Frontal cortex (tissue), 4 donors: Measurements from ENCODE around the gene NBDY. TPM values are rescaled to one million over a fixed set of nuclear protein-coding genes. Genes with fewer than 3 reads are reported as not detected.
A peak's percentile ranks its signal among the peaks of the same experiment; 100 is the strongest.
"Not testable (repeated sequence)": the region's sequence is repeated elsewhere in the genome, so short reads cannot be mapped to it uniquely, and the experiment has no call there.

Experiments
- DNase-seq, 2 donors: peaks; one replicate each; pipeline ENCODE4 v3.0.0; 2012; ENCODE audit warnings: low spot score in 2 of 2
- FAIRE-seq: peaks from 2 replicates; lab custom pipeline; 2012; peaks lifted over from hg19 to GRCh38; lab: Jason Lieb, UNC
- total RNA-seq: library from RNA; depleted of rRNA; stranded (reverse); fragments of >200 nt; gene quantifications from one replicate; pipeline ENCODE4 v1.2.3, GENCODE V29; 2014
- donor health status: control.
- donor health status: control.
- donor health status: control.

Gene NBDY
- total RNA-seq, 1 donor from 2014 or later, result 8.6 TPM

DNA sequence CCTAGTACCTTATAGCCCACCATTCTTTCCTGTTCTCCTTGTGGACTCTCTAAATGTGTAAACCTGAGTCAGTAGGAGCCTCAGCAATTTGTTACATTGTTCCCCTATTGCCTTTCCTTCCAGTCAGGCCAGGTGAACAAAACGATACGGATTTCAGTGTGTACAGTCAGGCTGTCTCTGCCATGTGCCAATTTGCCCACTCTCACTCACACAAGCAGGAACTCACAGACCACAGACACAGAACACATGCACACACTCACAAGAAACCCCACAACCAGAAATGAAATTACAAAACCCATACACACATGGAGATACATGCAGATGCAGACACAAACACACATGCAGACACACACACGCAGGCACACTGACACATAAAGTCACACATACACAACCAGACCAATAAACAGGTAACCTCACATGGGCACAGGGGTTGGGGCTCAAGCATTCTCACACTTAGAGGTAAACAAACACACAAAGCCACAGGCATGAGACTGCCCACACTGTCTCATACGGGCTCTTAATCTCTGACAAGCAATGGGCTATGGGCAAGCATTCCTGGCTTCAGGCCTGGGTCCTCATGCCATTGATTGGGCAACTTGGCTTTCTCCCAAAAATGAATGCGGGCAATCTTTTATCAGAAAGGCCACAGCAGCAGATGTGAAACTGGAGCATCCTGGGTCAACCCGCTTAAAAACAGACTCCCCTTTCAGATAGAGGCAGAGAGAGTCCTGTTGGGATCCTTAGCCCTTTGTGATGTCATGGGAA, 68.7 kb downstream of the NBDY start:
- DNase-seq (no peak), FAIRE-seq (no peak)

DNA sequence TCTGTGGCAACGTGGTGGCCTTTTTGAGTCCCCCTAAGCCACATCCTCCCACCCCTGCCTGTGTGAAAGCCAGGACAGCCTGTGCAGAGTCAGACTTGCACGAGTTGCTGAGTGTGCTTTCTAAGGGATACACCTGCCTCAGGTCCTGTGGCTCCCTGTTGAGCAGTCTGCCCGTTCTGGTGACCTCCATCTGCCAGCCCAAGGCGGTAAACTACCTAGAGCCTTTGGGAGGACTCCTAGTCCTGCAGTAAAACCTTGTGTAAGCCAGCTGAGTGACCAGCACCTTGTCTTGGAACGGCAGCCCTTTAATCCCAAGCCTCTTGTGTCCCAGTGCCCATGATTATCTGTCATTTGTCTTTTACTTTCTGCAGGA, 69.3 kb downstream of the NBDY start:
- FAIRE-seq (no peak), DNase-seq (no peak)

DNA sequence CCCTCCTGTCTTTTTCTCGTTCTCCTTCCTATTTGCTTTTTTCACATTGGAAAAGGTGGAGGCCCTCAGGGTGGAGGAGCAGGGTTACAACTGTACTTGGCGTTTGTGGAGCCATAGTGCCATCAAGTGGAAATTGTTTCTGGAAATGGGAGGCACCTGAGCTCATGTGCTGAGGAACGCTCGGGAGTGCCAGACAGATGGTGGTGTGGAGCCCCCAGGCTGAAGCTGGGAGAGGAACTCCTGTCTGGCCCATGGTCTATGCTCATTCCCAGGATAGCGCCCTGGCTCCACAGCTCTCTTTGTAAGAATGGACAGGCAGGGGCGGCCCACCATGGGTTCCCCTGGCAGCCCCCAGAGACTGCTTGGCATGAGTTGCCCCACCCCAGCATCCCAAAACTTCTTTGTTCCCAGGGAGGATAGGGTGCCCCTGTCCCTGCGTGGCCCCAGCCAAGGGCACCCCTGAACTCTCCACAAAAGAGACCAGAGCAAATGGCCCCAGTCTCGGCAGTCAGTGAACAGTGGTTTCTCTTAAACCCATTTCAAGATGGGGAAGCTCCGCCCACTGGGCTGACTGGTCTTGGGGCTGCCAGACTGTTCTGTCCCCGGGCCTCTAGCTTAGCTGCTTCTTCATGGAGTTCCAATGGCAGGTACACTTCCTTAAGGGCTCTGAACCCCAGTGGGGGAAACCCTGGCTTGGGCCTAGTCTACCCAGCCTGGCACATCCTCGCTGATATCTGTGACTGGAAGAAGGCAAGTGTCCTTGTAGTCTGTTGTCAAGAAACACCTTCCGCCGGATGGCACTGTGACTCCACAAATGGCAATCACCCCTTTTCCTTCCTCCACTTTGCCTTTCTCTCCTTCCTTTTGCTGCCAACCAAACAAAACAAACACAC, 70.1 kb downstream of the NBDY start:
- DNase-seq, result no peak
- no peak for FAIRE-seq

DNA sequence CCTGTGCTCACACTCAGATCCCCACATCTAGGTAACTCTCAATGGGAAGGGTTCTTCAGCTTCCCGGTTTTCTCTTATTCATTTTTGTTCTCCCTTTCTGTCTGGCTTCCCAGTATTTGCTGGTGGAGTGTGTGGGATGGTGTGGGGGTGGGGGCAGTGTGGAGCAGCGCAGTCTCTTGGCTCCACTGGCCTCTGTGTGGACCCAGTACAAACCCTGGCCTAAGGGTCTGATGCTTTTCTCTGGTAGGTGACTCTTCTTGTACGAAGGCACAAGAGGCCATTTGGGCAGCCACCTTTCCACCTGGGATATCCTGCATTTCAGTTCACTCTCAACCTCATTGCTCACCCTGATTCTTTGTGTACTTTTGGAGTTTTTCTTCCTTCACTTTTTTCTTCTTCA, 71.3 kb downstream of the NBDY start:
- DNase-seq (no peak), FAIRE-seq (no peak)

DNA sequence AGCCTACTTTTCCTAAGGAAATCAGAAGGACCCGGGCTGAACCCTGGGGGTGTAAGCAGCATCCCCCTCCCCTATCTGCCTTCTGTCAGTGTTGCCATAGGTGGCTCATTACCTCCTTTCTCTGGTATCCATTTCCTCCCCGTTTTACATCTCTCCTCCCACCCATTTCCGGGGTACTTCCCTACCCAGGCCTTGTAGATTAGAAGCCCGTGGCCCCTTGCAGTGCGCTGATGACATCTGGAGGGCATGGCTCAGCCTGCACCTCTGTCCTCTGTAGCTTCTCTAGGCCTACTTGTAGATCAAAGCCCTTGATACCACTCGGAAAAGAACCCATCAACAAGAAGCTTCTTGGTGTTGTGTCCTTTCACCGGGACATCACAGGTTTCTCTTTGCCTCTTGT, 71.8 kb downstream of the NBDY start:
- DNase-seq (no peak), FAIRE-seq (no peak)

DNA sequence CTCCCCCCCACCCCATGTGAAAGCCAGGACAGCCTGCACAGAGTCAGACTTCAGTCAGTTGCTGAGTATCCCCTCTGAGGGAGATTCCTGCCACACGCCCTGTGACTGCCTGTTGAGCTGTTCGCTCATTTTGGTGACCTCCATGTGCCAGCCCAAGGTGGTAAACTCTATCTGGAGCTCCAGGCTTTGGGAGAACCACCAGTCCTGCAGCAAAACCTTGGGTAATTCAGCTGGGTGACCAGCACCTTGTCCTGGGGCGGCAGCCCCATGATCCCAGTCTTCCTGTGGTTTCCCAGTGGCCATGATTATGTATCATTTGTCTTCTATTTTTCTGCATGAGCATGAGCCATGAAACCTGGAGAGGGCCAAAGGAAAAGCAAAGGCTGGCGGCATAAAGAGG, 73.4 kb downstream of the NBDY start:
- no peak for FAIRE-seq
- no peak for DNase-seq

DNA sequence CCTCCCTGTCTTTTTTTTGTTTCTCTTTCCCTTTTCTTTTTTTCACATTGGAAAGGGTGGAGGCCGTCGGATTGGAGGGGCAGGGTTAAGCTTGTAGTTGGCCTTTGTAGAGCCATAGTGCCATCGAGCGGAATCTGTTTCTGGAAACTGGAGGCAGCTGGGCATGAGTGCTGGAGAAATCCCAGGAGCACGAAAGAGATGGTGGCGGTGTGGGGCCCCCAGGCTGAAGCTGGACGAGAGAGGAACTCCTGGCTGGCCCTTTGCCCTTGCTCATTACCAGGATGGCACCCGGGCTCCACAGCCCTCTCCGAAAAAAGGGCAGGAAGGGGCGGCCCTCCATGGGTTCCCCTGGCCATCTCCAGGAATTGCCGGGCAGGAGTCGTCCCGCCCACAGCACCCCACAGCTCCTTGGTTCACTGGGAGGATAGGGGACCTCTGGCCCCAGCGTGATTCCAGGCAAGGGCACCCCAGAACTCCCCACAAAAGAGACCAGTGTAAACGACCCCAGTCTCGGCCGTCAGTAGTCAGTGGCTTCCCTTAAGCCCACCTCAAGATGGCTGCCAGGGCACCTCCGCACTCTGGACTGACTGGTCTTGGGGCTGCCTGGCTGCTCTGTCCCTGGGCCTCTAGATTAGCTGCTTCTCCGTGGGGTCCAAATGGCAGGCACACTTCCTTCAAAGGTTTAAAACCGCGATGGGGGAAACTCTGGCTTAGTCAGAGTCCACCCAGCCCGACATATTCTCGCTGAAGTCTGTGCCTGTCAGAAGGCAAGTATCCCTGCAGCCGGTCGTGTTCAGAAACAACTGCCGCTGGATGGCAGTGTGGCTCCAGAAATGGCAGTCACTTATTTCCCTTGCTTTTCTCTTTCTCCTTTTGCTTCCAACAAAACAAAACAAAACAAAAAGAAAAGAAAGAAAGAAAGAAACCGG, 74.1 kb downstream of the NBDY start:
- peak; percentile 15 for FAIRE-seq
- DNase-seq, result peak in 1 of 2 donors; percentile 38

DNA sequence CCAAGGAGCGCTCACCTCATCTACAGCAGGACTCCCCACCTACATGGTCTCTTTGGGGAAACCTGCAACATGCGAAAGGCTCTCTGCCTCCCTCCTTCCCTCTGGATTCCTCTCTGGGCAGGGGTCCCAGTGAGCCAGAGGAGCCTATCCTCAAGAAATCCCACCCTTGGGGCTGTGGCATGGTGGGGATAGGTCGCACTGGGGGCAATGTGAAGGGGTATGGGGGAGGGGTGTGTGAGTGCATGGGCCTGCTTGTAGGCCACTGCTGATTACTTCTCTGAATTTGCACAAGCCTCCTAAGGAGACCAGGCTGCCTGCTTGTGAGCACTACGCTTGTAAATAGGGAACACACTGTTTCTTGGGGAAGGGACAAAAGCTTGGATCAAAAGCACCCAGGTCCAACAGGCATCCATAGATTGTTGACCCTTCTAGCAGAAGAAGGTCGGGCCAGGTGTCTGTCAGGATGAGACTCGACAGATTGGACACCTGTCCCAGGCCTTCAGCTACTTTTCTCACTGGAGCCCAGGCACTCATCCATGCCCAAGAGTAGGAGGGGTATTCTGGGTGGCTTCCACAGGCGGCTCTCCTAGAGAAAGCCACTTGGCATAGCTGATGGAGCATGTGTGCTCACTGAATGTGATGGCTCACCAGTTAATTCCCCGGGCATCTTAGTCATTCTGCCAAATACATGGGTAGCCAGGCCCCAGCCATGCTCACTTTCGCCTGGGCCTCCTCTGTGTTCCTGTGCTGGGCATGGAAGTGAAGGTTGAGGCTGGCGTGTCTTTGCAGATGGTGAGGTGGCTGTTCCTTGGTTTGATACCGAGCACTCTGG, 75.0 kb downstream of the NBDY start:
- DNase-seq, result no peak
- no peak for FAIRE-seq

DNA sequence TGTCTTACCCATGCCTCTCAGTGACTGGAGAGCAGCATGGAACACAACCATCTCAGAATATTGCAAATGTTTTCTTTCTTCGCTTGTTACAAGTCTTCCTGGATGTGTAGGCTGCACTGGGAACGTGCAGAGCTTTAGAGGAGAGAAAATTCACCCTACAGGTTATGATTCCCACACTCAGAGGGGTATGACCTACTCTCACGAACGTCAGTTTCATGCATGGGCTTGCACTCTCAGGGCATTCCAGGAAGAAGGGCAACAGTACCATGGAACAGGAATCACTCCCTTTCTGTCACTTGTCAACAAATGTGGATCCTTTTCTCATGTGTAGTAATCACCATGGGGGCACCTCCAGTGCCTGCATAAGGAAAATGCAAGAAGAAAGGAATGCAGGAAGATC, 75.8 kb downstream of the NBDY start:
- DNase-seq (no peak), FAIRE-seq (no peak)

DNA sequence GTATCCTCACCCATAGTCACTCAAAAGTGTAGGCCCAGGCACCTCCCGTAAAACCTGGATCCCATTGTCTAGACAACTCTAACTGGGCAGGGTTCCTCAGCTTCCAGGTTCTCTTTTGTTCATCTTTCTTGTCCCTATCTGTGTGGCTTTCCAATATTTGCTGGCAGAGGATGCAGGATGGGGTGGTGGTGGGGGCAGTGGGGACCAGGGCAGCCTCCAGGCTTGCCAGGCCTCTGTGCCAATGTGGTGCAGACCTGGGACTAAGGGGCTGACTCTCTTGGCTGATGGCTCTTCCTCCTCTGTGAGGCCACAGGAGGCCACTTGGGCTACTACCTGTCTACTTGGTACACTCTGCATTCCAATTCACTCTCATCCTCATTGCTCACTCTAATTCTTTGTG, 76.4 kb downstream of the NBDY start:
- DNase-seq, result no peak
- no peak for FAIRE-seq

DNA sequence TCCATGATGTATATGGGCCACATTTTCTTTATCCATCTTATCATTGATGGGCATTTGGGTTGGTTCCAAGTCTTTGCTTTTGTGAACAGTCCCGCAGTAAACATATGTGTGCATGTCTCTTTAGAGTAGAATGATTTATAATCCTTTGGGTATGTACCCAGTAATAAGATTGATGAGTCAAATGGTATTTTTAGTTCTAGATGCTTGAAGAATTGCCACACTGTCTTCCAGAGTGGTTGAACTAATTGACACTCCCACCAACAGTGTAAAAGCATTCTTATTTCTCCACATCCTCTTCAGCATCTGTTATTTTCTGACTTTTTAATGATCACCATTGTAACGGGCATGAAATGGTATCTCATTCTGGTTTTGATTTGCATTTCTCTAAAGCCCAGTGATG, 77.1 kb downstream of the NBDY start:
- not testable (repeated sequence) for FAIRE-seq, DNase-seq

DNA sequence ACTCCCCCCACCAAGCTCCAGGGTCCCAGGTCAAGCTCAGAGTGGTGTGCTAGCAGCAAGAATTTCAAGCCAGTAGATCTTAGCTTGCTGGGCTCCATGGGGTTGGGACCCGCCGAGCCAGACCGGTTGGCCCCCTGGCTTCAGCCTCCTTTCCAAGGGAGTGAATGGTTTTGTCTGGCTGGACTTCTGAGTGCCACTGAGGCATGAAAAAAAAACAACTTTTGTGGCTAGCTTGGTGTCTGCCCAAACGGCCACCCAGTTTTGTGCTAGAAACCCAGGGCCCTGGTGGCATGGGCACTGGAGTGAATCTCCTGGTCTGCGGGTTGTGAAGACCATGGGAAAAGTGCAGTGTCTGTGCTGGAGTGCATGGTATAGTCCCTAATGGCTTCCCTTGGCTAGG, 82.6 kb downstream of the NBDY start:
- FAIRE-seq (no peak), DNase-seq (no peak)

DNA sequence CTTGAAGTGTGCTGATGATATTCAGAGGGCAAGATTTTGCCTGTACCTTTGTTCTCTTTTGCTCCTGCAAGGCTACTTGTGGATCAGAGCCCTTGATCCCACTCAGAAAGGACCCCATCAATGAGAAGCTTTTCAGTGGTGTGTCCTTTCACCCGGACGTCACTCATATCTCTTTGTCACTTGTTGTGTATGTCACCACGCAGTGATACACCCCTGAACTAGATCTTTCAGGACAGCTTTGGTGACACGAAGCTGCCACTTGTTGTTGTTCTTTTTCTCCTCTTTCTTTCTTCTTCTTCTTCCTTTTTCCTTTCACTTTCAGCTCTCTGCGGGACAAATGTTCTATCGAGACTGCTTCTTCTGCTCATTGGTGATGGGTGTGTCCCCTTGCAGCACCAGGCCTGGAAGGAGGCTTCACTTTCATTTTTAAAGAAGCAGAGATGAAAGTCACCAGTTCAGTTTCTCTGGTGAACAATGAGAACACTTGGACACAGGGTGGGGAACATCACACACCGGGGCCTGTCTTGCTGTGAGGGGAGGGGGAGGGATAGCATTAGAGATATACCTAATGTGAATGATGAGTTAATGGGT, 83.6 kb downstream of the NBDY start:
- no peak for FAIRE-seq
- no peak for DNase-seq

DNA sequence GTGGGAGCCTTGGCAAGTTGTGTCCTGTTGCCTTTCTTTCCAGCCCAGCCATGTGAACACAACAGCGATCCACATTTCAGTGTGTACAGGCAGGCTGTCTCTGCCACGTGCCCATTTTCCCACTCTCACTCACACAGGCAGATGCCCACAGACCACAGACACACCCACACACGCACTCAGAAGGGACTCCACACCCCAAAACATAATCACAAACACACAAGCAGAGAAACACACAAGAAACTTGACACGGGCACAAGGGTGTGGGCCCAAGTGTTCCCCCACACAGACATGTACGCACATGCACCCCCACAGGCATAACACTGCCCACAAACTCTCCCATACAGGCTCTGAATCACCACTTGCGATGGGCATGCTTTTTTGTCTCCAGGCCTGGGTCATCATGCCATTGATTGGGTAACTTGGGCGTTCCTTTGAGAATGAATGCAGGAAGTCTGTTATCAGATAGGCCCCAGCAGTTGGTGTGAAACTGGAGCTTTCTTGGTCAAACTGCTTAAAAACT, 84.3 kb downstream of the NBDY start:
- DNase-seq (no peak), FAIRE-seq (no peak)

DNA sequence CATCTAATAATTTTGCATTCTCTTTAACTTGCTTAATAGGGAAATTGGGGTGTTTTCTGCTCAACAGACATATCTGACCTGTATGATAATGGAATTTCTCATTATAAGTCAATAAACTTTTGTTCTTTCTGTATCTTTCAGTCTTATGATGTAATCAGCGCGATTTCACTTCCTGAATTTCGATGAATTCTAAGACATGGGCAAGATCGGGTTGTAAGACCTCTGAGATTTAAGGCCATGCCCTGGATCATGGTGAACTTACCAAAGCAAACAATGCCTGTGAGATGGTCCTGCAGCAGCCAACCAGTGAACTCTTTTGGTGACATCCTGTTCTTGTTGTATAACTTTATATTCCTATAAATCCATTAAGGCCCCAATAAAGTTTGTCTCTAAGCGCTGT, 88.1 kb downstream of the NBDY start:
- DNase-seq, result no peak
- FAIRE-seq, result no peak

DNA sequence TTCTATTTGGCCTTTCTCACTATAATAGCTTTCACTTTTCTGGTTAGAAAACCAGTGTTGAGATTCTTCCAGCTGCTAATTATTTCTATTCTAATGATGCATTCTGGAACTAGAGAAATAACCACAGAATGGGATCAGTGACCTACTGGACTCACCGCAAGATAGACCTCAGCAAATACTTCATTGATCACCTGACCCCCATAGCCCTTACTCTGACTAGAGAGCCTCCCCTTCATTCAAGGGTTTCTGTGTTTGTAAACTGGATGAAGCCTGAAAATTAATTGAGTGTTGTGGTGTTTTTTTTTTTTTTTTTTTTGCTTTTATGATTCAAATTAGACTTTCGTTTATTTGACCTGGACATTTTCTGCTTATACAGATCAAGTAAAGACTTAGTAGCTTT, 97.0 kb downstream of the NBDY start:
- DNase-seq, result no peak
- FAIRE-seq, result no peak

DNA sequence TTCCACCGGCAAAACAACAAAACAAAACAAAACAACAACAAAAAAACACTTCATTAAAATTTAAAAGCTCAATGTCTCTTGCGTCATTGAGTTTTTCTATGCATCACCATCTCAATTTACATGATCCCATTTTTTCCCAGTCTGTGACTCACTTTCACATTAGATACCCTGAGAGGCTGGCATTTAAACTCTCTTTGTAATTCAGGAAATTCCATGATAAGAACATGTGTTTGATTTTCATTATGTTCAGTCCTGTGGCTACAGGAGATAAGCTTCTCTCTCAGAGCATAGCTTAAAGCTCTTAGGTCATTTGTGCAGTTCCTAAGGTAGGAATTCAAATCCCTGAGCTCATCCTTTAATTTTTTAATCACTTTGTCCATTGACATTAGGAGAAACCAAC, 104.6 kb downstream of the NBDY start:
- no peak for DNase-seq
- FAIRE-seq, result no peak

DNA sequence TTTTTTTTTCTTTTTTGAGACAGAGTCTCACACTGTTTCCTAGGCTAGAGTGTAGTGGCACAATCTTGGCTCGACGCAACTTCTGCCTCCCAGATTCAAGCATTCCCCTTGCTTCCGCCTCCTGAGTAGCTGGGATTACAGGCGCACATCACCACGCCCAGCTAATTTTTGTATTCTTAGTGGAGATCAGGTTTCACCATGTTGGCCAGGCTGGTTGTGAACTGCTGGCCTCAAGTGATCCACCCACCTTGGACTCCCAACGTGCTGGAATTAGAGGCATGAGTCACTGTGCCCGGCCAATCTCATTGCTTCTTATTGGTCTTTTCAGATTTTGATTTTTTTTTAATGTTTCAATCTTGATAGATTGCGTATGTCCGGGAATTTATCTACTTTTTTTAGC, 124.4 kb downstream of the NBDY start:
- DNase-seq, result no peak
- FAIRE-seq, result no peak

DNA sequence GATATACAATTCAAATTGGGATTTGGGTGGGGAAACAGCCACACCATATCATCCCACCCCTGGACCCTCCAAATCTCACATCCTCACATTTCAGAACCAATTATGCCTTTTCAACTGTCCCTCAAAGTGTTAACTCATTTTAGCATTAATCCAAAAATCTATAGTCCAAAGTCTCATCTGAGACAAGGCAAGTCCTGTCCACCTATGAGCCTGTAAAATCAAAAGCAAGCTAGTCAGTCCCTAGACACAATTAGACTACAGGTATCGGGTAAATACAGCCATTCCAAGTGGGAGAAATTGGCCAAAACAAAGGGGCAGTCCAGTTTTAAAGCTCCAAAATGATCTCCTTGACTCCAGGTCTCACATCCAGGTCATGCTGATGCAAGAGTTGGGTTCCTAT, 128.0 kb downstream of the NBDY start:
- FAIRE-seq, result no peak
- DNase-seq, result no peak
